GM21447 (cell line): ENCODE data around the gene GTF2A1L.
"Not testable (repeated sequence)": the region's sequence is repeated elsewhere in the genome, so short reads cannot be mapped to it uniquely, and the experiment has no call there.

Source experiments
- ATAC-seq: cut with Tn5 transposase; IDR thresholded peaks from one replicate; pipeline ENCODE4 v1.9.1; 2021; ENCODE audit not compliant: unreplicated experiment

Gene GTF2A1L

DNA sequence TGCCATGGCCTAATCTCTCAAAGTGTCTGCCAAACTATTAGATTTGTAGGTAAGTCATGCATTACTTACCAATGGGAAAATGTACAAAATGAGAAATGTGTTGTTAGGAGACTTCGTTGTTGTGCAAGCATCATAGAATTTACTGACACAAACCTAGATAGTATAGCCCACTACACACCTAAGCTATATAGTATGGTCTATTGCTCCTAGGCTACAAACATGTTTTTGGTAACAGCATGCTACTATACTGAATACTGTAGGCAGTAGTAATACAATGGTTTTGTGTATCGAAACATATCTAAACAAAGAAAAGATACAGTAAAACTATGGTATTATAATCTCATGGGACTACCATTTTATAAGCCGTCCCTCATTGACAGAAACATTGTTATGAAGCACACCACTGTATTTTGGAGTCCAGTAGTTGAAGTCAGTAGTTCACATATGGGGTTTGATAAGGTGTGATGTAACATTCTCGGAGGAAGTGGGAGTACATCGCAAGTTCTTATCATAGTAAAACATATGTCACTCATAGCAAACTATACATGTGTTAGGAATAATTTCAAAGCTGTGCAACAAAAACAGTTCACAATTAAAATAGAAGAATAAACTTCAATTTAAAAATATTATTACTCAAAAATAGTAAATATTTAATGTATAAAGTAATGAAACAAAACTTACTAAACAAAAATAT, 12.0 kb upstream of the GTF2A1L start:
- ATAC-seq: no peak

DNA sequence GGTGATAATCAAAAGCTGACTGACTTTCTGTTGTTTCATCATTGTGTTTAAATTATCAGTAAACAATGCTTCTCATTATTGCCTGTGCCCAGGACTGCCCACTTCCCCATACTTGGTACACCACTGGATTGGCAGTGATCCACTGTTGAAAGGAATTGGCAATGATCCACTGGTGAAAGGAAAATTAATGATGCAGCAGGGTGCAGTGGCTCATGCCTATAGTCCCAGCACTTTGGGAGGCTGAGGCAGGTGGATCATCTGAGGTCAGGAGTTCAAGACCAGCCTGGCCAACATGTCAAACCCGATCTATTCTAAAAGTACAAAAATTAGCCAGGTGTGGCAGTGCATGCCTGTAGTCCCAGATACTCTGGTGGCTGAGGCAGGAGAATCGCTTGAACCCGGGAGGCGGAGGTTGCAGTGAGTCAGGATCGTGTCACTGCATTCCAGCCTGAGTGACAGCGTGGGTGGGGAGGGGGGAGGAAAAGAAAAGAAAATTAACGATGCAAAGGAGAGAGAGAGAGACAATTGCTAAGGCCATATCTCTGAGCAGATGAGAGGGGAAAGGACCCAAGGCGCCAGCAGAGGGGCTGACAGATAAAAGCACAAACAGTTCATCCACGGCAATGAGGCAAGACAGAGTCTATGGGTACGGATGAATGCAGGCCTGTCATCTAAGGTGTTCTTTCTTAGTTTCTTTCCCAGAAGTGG, 10.2 kb upstream of the GTF2A1L start:
- ATAC-seq: no peak

DNA sequence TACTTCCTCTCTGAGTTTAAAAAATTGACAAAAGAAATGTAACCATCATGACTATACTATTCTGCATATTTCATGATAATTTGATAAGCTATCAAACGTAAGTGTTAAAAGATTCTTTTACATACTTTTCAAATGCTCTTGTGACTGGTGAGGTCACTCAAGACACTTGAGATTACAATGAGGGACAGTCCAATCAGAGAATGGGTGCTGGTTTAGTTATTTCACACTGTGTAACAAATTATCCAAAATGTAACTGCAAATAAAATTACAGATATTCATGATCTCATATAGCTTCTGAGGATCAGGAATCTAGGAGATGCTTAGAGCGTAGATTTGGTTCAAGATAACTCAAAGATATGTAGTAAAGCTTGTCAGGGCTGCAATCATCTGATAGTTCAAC, 4.4 kb upstream of the GTF2A1L start:
- ATAC-seq: no peak

DNA sequence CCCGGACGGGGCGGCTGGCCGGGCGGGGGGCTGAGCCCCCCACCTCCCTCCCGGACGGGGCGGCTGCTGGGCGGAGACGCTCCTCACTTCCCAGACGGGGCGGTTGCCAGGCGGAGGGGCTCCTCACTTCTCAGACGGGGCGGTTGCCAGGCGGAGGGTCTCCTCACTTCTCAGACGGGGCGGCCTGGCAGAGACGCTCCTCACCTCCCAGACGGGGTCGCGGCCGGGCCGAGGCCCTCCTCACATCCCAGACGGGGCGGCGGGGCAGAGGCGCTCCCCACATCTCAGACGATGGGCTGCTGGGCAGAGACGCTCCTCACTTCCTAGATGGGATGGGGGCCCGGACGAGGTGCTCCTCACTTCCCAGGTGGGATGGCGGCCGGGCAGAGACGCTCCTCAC, 3.1 kb upstream of the GTF2A1L start:
- not testable (repeated sequence) for ATAC-seq

DNA sequence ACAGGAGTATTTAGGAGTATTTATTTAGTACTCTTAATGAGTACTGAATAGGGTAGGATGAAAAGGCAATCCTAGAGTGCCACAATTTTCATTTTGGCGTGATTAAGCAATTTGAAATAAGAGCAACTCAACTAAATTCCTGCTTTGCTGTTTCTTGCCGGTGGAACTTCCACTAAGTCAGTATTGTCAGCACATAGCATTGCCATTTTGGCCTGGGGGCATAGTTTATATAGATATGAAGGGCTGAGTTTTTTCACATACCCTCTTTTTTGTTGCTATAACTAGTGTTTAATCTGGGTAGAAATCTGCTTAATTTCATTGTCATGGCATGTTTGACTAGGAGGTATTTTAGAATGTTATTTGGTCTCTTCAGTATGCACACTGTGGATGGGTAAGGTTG, 1.9 kb downstream of the GTF2A1L start:
- no peak for ATAC-seq

DNA sequence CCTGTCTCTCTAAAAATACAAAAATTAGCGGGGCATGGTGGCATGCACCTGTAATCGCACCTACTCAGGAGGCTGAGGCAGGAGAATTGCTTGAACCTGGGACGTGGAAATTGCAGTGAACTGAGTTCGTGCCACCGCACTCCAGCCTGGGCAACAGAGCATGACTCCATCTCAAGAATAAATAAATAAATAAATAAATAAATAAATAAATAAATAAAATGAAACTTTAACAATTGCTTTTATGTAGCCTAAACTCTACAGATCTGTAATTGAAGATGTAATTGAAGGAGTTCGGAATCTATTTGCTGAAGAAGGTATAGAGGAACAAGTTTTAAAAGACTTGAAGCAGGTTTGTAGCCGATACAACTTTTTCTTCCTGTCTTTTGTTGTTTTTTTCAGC, 2.9 kb downstream of the GTF2A1L start:
- ATAC-seq: no peak

DNA sequence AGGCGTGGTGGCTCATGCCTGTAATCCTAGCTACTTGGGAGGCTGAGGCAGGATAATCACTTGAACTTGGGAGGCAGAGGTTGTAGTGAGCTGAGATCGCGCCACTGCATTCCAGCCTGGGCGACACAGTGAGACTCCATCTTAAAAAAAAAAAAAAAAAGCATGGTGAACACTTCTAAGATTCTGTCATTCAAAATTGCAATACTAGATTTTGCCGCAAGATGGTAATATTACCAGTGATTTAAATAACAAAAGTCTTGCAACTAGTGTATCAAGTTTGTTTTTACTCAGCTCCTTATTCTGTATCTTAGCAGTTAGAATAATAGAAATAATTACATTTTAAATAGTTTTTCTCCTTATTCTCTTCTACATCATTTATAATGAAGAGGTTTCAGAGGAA, 5.0 kb downstream of the GTF2A1L start:
- not testable (repeated sequence) for ATAC-seq

DNA sequence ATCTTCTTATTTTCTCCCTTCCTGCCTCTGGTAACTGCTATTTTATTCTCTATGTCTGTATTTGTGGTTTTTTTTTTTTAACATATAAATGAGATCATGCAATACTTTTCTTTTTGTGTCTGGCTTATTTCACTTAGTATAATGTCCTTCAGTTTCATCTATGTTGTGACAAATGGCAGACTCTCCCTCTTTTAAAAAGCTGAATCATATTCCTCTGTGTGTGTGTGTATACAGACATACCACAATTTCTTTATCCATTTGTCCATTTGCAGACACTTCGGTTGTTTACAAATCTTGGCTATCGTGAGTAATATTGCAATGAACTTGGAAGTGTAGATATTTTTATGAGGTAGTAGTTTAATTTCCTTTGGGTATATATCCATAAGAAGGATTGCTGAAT, 7.0 kb downstream of the GTF2A1L start:
- no peak for ATAC-seq

DNA sequence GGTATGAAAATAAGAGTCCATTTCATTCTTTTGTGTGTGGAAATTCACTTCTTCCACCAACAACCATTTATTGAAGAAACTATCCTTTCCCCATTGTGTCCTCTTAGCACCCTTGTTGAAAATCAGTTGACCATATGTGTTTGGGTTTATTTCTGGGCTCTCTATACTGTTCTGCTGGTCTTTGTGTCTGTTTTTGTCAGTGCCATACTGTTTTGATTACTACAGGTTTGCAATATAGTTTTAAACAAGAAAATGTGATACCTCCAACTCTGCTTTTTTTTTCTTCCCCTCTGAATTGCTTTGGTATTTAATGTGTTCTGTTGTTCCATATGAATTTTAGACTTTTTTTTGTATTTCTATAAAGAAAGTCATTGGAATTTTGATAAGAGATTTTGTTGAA, 8.4 kb downstream of the GTF2A1L start:
- no peak for ATAC-seq

DNA sequence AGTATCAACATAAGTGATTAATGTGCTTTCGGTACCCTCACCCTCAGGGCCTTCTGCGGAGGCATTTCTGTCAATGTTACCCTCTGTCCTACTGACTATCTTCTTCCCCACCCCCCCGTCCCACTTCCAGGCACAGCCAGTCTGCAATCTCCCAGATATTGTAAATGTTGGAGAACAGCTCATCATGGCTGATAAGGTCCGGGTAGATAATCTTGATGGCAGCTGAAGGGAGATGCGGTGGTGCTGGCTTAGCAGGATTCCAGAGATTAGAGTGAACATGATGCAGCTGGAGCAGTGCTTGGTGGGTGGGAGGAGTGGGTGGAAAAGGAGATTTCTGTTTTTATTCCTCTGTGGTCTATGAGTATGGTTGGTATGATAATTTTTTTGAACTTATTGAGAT, 15.5 kb downstream of the GTF2A1L start:
- no peak for ATAC-seq

DNA sequence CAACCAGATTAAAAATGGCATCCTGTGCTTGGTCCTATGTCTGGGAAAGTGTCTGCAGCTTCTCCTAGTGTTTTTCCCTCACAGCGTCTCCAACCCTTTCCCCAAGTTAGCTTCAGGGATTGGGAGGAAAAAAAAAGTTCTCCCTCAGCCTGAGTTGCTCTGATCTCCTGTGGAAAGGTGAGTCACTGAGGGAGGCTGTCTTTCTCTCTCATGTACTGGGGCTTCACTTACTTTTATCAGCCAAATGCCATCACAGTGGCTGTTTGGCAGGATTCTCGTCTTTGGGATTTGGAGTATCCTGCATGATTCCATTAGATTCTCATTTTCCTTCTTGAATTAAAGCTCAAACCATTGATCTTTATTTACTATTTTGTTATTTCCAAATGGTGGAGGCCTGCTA, 18.1 kb downstream of the GTF2A1L start:
- no peak for ATAC-seq

DNA sequence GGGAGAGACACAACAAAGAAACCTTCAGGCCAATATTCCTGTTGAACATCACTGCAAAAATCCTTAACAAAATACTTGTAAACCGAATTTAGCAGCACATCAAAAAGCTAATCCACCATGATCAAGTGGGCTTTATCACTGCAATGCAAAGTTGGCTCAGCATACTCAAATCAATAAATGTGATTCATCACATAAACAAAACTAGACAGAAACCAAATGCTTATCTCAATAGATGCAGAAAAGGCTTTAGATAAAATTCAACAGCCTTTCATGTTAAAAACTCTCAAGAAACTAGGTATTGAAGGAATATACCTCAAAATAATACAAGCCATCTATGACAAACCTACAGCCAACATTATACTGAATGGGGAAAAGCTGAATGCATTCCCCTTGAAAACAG, 20.6 kb downstream of the GTF2A1L start:
- ATAC-seq: no peak

DNA sequence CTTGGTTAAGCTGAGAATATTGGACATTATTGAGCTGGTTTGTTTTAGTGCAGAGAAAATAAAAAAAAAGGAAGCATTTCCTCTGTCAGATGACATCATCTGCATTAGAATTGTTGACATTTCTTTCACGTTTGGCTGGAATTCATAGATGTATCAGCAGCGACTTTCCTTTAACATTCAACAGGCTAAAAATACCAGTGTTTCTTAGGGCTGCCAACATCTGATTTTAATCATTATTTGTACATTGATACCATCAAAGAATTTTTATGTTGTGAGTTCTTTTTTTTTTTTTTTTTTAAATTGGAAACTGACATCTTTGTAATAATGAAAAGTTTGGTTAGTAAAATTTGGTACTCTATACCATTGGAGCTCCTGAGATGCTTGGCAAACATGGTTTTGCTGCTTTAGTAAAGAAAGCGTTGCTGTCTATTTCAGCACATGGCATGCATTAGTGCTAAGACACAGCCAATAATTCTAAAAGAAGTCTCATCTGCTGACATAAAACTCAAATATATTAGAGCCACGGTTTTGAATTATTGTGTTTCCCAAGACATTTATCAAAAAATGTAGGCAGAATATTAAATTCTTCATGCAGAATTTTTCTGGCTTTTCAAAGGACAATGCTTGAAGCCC, 33.6 kb downstream of the GTF2A1L start:
- ATAC-seq: no peak

DNA sequence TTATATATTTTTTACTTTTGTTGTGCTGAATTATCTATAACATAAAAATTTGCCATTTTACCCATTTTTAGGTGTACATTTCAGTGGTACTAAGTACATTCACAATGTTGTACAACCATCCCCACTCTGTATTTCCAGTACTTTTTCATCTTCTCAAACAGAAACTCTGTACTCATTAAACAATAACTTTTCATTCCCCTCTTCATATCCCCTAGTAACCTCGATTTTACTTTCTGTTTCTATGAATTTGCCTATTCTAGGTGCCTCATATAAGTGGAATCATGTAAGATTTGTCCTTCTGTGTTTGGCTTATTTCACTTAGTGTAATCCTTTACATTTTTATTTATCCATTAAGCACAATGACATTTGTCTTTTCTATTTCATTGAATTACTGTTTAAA, 51.3 kb downstream of the GTF2A1L start:
- peak; percentile 94 for ATAC-seq

DNA sequence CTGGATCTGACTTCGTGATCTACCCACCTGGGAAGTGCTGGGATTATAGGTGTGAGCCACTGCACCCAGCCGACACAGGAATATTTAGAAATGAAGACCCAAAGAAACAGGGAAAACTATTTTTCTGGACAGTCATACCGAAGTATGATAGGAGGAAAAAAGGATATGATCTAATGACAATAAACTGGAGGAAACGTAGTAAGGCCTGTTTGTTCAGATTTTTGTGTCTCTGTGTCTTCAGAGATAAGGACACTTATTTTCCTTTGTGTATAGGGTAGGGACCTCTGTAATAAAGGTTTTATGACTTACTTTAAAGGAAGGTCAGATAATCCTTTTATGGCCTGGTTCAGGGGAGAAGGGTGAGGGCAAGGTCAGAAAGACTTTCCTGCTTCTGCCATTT, 55.9 kb downstream of the GTF2A1L start:
- no peak for ATAC-seq

DNA sequence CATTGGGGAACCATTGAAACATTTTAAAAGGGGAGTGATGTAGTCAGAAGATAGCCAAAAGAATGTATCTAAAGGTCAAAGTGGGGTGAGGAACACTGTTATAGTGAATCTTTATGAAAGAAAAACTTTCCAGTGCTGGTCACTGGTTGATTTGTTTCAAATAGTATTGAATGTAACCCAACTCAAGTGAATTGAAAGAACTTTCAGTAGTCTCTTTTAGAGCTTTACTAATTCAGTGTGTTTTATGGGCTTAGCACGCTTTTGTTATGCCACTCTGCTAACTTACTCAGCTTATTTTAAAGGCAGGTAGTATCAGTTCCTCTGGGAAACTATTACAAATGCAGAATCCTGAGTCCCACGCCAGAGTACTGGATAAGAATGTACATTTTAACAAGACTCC, 57.3 kb downstream of the GTF2A1L start:
- no peak for ATAC-seq

DNA sequence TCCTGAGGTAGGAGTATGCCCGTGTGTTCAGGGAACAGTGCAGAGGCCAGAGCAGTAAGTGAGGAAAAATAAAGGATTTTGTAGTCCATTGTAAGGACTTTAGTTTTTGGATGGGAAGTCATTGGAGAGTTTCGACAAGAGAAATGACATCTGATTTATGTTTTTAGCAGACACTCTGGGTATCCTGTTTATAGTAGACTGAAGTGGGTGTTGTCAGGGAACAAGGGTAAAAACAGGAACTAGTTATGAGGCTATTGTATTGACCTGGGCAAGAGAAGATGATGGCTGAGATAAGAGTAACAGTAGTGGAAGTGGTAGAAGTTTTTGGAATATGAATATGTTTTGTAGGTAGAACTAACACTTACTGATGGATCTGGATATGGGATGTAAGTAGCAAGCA, 59.8 kb downstream of the GTF2A1L start:
- ATAC-seq: no peak

DNA sequence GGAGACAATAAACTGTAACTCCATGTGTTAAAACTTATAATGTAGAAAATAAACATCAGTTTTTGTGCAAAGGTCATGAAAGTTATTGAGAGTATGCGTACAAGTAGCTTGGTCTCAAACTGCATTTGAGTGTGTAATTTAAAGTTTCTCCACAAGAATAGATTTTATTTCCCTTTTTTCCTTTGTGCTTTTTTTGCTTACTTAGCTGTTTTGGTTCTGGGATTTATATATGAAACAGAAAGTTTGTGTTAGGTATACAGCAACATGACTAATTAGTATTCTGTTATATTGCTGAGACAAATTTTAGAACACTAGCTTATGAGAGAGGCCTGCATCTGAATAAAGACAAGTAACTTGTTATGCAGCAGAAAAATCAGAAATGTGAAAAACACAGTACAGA, 67.5 kb downstream of the GTF2A1L start:
- ATAC-seq: no peak

DNA sequence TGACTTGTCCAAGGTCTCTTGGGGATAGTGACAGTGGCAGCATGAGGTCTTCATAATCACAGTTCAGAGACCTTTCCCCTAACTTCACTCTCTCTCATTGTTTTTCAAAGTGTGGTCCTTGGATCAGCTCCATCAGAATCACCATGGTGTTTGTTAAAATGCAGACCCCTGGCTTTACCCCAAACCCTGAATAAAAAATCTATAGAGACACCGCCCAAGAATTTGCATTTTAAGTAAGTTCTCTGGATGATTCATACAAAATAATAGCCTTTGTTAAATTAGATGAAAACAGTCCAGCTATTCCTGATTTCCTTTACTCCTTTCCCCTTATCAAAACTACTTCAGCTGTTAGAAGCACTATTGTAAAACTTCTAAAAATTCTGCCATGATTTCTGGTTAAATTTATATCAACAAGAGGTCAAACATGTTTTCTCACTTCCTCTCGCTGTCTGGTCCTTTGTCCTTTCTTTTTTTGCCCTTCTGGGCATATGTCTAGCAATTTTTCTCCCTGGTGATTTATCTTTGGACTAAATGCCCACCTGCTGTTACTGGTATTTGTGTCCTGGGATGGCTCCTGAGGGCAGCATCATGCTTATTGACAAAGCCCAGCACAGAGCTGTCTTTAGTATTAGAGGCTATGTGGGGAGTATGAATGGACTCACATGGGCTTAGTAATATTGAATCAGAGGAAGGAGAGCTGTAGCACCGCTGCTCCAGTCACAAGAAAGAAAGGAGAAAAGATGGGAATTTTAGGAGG, 74.5 kb downstream of the GTF2A1L start:
- no peak for ATAC-seq

DNA sequence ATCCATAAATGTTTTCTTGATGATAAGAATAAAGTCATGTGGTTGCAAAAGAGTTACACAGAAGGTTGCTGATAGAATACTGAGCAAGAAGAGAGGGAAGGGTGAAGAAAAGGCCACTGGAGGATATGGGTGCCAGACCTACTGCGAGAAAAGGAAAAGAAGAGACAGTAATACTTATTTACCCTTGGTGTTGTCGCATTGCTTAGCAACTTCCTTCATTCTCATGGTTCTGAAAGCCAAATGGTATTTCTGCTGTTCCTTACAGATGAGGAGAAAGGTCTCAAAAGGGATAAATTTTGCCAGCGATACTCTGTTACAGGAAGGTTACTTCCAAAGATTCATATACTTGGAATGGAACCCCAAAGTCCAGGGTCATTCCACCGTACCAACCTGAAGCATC, 75.4 kb downstream of the GTF2A1L start:
- no peak for ATAC-seq

DNA sequence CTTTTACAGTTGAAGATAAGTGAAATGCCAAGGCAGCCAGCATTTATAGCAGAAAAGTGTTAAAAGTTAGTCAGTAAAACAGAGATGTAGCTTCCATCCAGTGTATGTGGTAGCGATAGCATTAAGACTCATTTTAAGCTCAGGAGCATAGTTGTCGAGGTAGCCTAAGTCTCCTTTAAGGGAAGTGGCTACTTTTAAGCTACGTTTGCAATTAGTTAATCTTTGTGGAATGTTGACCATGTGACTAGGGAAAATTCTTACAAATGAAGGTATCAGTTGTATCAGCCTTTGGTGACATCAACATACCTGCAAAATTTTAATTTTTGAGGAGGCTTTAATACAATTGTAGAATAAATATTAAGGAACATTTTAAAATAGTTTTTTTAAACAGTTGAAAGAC, 76.0 kb downstream of the GTF2A1L start:
- no peak for ATAC-seq

DNA sequence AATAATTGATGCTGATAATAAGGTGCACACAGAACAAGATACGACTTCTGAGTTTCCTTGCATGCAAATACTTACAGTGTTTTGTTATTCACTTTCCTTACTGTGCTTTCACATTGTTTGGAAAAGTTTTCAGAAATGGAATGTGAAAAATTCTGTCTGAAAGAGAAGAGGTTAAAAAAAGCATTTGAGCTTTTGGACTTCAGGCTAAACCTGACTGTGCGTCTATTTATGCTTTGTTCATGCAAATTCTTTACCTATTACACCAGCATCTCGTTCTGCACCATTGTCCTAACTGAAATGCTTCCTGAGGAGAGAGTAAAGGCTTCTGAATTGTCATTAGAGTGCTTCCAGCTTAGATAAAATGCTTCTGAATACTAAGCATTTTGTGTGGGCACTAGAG, 76.5 kb downstream of the GTF2A1L start:
- ATAC-seq: no peak
